Sigmoid colon (tissue), 4 donors: ENCODE results near the gene ZNF207.

ENCODE experiments used
- EP300 ChIP-seq, 4 donors: sonication (generic); formaldehyde crosslinking; IDR thresholded peaks; one replicate each; pipeline ENCODE4 v1.6.1; 2017; ENCODE audit warnings: antibody characterized with exemption in 4 of 4
- POLR2A ChIP-seq, 2 donors: fragments of 450-650 bp; IDR thresholded peaks; one replicate each; pipeline ENCODE4 v1.6.1; 2016; ENCODE audit warnings: antibody characterized with exemption in 2 of 2, mild to moderate bottlenecking in 2 of 2, moderate library complexity in 2 of 2
- TF ChIP-seq, protein P1 (sequence below), 4 experiments: fragments of 450-650 bp in 3 of 4; fragments of 200-600 bp in 1 of 4; IDR thresholded peaks; one replicate each; pipeline ENCODE4 v1.5.1; 2016 to 2019; ENCODE audit warnings: antibody characterized with exemption in 4 of 4, mild to moderate bottlenecking in 3 of 4, moderate library complexity in 2 of 4

GRCh38 chr17:32350666-32351418 is 885 bp downstream of the ZNF207 start:
- TF ChIP-seq, protein P1, sequence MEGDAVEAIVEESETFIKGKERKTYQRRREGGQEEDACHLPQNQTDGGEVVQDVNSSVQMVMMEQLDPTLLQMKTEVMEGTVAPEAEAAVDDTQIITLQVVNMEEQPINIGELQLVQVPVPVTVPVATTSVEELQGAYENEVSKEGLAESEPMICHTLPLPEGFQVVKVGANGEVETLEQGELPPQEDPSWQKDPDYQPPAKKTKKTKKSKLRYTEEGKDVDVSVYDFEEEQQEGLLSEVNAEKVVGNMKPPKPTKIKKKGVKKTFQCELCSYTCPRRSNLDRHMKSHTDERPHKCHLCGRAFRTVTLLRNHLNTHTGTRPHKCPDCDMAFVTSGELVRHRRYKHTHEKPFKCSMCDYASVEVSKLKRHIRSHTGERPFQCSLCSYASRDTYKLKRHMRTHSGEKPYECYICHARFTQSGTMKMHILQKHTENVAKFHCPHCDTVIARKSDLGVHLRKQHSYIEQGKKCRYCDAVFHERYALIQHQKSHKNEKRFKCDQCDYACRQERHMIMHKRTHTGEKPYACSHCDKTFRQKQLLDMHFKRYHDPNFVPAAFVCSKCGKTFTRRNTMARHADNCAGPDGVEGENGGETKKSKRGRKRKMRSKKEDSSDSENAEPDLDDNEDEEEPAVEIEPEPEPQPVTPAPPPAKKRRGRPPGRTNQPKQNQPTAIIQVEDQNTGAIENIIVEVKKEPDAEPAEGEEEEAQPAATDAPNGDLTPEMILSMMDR (IDR thresholded peaks at IDR 0.05), result no peak
- TF ChIP-seq POLR2A (IDR thresholded peaks at IDR 0.05) (no peak), EP300 (IDR thresholded peaks at IDR 0.05) (no peak)
